ENCODE data around the gene MYRIP. TPM values are rescaled to one million over a fixed set of nuclear protein-coding genes. Genes with fewer than 3 reads are reported as not detected.

MYRIP gene
- total and polyA plus RNA-seq, 12 donors: 0.45 to 2.7 (median 1.3) TPM

GRCh38 chr3:40254491-40254890 lies 445.1 kb downstream of the MYRIP start:
- Histone ChIP-seq H3K4me3 (no peak overlapping the region), H3K4me1 (peaks cover 0 to 16% (median 2%) of the 10 kb centered on the region in 9 donors), H3K27ac (no peak overlapping the region), H3K27me3 (no peaks in the 10 kb centered on the region), H3K36me3 (no peaks in the 10 kb centered on the region), H3K9me3 (no peaks in the 10 kb centered on the region)
- ATAC-seq: no peak
- intact Hi-C loops (cut with DNase I): no loop called here
- no peak for TF ChIP-seq CTCF (IDR thresholded peaks at IDR 0.05)
- DNase-seq: no peak
- WGBS, 2 donors: 88 to 89% methylated on average over 2 of the region's 2 CpGs

GRCh38 chr3:40254891-40255290 lies 445.5 kb downstream of the MYRIP start:
- ATAC-seq (no peak), DNase-seq (no peak)
- no peaks in the 10 kb centered on the region for H3K36me3 ChIP-seq
- no peak overlapping the region for H3K4me3 ChIP-seq
- no peaks in the 10 kb centered on the region for H3K27me3 ChIP-seq
- peaks cover 0 to 12% (median 0%) of the 10 kb centered on the region in 9 donors for H3K4me1 ChIP-seq
- intact Hi-C loops (cut with DNase I): no loop called here
- 78 to 93% methylated on average over 2 of the region's 2 CpGs for WGBS, 2 donors
- H3K27ac ChIP-seq: no peak overlapping the region
- no peaks in the 10 kb centered on the region for H3K9me3 ChIP-seq
- no peak for TF ChIP-seq CTCF (IDR thresholded peaks at IDR 0.05)

GRCh38 chr3:40255532-40255931 lies 446.1 kb downstream of the MYRIP start:
- no peak overlapping the region for H3K27ac ChIP-seq
- ATAC-seq (no peak), DNase-seq (no peak)
- TF ChIP-seq CTCF (IDR thresholded peaks at IDR 0.05): no peak
- H3K27me3 ChIP-seq: no peaks in the 10 kb centered on the region
- 56 to 73% methylated on average over 1 of the region's 1 CpG for WGBS, 2 donors
- H3K9me3 ChIP-seq: no peaks in the 10 kb centered on the region
- intact Hi-C loops (cut with DNase I): no loop called here
- no peak overlapping the region for H3K4me3 ChIP-seq
- peaks cover 0 to 12% (median 0%) of the 10 kb centered on the region in 9 donors for H3K4me1 ChIP-seq
- no peaks in the 10 kb centered on the region for H3K36me3 ChIP-seq

GRCh38 chr3:40258064-40258463 lies 448.7 kb downstream of the MYRIP start:
- Histone ChIP-seq H3K36me3 (no peaks in the 10 kb centered on the region), H3K4me1 (peaks cover 0 to 12% (median 0%) of the 10 kb centered on the region in 9 donors), H3K9me3 (no peaks in the 10 kb centered on the region), H3K4me3 (no peak overlapping the region), H3K27me3 (no peaks in the 10 kb centered on the region), H3K27ac (no peak overlapping the region)
- no peak for ATAC-seq
- no peak for DNase-seq
- intact Hi-C loops (cut with DNase I): no loop called here
- no peak for TF ChIP-seq CTCF (IDR thresholded peaks at IDR 0.05)
- 91 to 92% methylated on average over 7 of the region's 7 CpGs for WGBS, 2 donors

Data from heart right ventricle (tissue), 16 donors.